ENCODE measurements around the gene LIFR. TPM values are rescaled to one million over a fixed set of nuclear protein-coding genes. Genes with fewer than 3 reads are reported as not detected.

Gene LIFR
- total RNA-seq, 2 experiments from 2014 or later: 0.20 TPM; not detected in 1

GRCh38 chr5:38434966-38435705 is 121.3 kb downstream of the LIFR start:
- no peak for DNase-seq
- Mint-ChIP-seq H3K4me1 (ENCODE audit: low read depth) (no peaks in the 10 kb centered on the region), H3K4me3 (no peak overlapping the region), H3K9me3 (no peaks in the 10 kb centered on the region), H3K27ac (no peak overlapping the region), H3K27me3 (ENCODE audit: low read depth) (peaks cover 26% of the 10 kb centered on the region), H3K36me3 (ENCODE audit: low read depth) (no peaks in the 10 kb centered on the region)
- intact Hi-C loops (cut with micrococcal nuclease): no loop called here
- CTCF ChIA-PET: no interaction called here

GRCh38 chr5:38433160-38433861 is 123.1 kb downstream of the LIFR start:
- no peaks in the 10 kb centered on the region for H3K36me3 Mint-ChIP-seq (ENCODE audit: low read depth)
- H3K27ac Mint-ChIP-seq: no peak overlapping the region
- intact Hi-C loops (cut with micrococcal nuclease): no loop called here
- CTCF ChIA-PET: interaction anchor here (1.0 to 3.8 kb wide), 3 partner anchors 8 to 15 kb away, joined by 3 to 18 read pairs (median 6); no protein-coding TSS in a partner anchor
- no peak for DNase-seq
- no peak overlapping the region for H3K4me3 Mint-ChIP-seq
- no peaks in the 10 kb centered on the region for H3K4me1 Mint-ChIP-seq (ENCODE audit: low read depth)
- peaks cover 18% of the 10 kb centered on the region for H3K27me3 Mint-ChIP-seq (ENCODE audit: low read depth)
- H3K9me3 Mint-ChIP-seq: no peaks in the 10 kb centered on the region

- H3K9me3 Mint-ChIP-seq: no peaks in the 10 kb centered on the region
- H3K27me3 Mint-ChIP-seq (ENCODE audit: low read depth): peaks cover 14% of the 10 kb centered on the region
- intact Hi-C loops (cut with micrococcal nuclease): no loop called here
- no peaks in the 10 kb centered on the region for H3K36me3 Mint-ChIP-seq (ENCODE audit: low read depth)
- no peak for DNase-seq
- no peaks in the 10 kb centered on the region for H3K4me1 Mint-ChIP-seq (ENCODE audit: low read depth)
- CTCF ChIA-PET: interaction anchor here (1.3 to 3.8 kb wide), 2 partner anchors 10 kb away, joined by 7 to 18 read pairs; no protein-coding TSS in a partner anchor
- no peak overlapping the region for H3K27ac Mint-ChIP-seq
- no peak overlapping the region for H3K4me3 Mint-ChIP-seq
Measured at GRCh38 chr5:38431242-38431853, 125.1 kb downstream of the LIFR start.

- no peaks in the 10 kb centered on the region for H3K9me3 Mint-ChIP-seq
- no peak for DNase-seq
- H3K27ac Mint-ChIP-seq: no peak overlapping the region
- H3K4me3 Mint-ChIP-seq: no peak overlapping the region
- intact Hi-C loops (cut with micrococcal nuclease): no loop called here
- peaks cover 3% of the 10 kb centered on the region for H3K27me3 Mint-ChIP-seq (ENCODE audit: low read depth)
- CTCF ChIA-PET: no interaction called here
- H3K4me1 Mint-ChIP-seq (ENCODE audit: low read depth): no peaks in the 10 kb centered on the region
- no peaks in the 10 kb centered on the region for H3K36me3 Mint-ChIP-seq (ENCODE audit: low read depth)
Measured at GRCh38 chr5:38426986-38427950, 129.2 kb downstream of the LIFR start.

- Mint-ChIP-seq H3K27ac (no peak overlapping the region), H3K36me3 (ENCODE audit: low read depth) (no peaks in the 10 kb centered on the region), H3K9me3 (no peaks in the 10 kb centered on the region), H3K4me3 (no peak overlapping the region), H3K27me3 (ENCODE audit: low read depth) (peaks cover 3% of the 10 kb centered on the region), H3K4me1 (ENCODE audit: low read depth) (no peaks in the 10 kb centered on the region)
- no peak for DNase-seq
- CTCF ChIA-PET: interaction anchor here (1.1 kb wide), 1 partner anchor 15 kb away, joined by 4 read pairs; no protein-coding TSS in a partner anchor
- intact Hi-C loops (cut with micrococcal nuclease): no loop called here
Measured at GRCh38 chr5:38426490-38426889, 130.0 kb downstream of the LIFR start.

Small RNA genes within 50 kb of the gene (microRNA-seq; reads per million reads assigned to microRNA genes)
- not detected for gene MIR3650 (ENCODE audit: borderline microRNAs expressed, borderline replicate concordance)
